NCI-H2107 treated with DMSO at 0.1 percent for 48 hours (cell line): Measurements from ENCODE around the gene JMJD4.
"Not testable (repeated sequence)": the region's sequence is repeated elsewhere in the genome, so short reads cannot be mapped to it uniquely, and the experiment has no call there.

Experiments
- DNase-seq: peaks from one replicate; lab custom pipeline; 2025; ENCODE audit not compliant: unreplicated experiment; lab: John Stamatoyannopoulos, UW

JMJD4 gene

GRCh38 chr1:227733751-227734545, 1.2 kb downstream of the JMJD4 start:
- no peak for DNase-seq

DNA sequence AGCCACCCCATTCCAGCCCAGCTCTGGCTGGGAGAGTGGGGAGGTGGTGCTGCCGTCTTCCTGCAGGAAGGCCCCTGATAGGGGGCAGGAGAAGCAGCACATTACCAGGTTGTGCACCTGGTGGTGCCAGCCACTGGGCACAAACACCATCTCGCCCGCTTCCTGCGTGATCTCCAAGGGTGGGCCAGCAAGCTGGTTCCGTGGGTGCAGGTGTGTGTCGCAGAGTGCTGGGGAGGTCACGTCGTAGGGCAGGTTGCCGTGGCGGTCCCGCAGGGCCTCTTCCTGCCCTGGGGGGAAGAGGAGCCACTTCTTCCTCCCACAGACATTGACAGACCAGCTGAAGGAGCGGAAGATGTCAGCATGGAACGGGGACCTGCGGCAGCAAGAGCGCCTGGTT, 1.8 kb downstream of the JMJD4 start:
- DNase-seq, result no peak

DNA sequence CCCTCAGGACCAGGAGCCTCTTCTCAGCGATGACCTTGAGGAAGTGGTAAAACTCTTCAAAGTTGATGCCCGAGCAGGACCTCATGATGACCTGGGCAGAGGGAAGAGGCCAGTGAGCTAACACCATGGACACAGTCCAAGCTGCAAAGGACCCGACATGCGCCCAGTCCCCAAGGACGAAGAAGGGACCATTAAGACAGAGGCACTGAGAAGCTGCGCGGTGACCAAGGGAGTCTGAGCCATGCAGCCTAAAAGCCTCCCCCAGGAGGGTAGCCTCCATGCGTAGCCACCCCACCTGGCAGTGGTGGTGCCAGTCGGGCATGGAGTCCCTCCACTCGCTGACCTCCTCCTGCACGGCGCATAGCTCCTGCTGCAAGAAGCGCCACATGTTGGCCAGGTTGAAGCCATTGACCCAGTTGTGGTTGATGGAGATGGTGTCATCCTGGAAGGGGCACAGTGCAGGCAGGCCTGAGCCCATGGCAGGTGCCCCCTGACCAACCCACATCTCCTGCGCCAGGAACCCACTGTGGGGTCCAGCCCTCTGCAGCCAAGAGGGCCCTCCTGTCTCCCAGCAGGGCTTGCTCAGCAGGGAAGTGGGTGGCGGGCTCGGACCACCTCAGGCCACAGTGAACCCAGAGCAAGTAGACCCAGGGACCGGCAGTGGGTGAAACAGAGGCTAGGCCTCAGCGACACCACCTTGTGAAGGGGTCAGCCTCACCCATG, 2.4 kb downstream of the JMJD4 start:
- no peak for DNase-seq

DNA sequence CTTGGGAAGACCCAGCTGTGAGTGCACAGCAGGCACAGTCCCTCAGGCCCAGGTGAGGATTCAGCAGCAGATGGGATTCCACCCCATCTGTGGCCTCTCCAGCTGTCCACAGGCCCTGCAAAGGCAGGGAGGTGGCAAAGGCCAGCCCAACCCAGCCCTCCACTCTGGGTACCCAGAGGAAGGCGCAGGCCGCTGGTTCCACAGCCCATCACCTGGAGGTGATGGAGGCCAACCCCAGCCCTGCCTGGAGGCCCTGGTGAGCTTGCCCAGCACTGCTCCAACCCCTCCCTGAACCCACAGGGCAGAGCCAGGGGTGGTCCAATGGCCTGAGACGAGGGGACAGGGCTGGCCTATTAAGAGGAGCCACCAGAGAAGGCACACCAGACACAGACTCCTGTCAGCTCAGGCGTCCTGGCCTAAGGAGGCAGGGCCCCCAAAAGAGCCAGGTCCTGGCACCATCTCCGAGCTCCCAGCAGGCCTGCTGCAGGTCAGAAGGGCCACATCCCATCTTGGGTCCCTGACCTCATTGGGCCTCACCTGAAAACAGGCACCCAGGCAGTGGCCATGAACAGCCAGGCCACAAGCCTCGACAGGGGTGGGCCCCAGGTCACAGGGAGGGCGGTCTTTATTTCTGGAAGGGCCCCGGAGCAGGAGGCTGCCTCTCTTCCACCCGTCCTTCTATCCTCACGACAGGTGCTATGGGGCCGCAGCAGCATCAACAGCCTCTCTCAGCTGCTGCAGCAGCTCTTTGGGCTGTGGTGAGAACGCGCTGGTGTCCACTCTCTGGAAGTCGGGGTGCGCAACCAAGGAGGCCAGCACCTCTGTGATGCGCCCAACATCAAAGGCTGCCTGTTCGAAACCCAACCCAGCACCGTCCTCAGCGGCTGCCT, 3.2 kb downstream of the JMJD4 start:
- no peak for DNase-seq

GRCh38 chr1:227731241-227731677, 3.8 kb downstream of the JMJD4 start:
- no peak for DNase-seq

GRCh38 chr1:227730630-227731151, 4.4 kb downstream of the JMJD4 start:
- no peak for DNase-seq

DNA sequence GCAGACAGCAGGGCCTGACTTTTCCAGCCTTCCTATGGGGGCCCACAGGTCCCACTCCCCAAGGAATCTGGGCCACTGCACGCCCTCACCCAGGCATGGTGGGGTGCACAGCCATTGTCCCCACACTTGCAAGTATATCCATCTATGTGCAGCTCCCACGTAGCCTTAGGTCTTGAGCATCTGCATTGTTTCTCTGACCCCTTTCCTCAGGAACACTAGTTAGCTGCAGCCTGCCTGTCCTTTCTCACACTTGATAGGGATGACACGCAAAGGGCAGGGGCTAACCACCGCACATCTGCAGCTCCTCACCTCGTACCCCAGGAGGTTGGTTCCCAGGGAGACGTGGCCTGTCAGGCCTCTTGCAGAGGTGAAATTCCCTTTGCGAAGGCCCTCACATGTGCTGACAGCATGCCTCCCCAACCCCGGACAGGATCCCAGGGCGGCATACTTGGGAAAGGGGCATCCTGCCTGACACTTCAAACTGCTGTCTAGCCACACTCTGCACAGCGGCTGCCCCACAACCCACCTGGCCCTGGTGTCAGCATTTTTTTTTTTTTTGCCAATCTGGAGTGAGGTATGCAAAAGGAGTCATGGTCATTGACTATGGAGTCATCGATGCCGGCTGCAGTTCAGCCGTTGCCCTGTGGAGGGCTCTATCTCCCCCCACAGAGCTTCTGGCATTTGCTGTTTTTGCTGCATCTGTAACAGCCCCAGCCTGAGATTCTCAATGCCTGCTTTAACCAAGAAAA, 5.0 kb downstream of the JMJD4 start:
- peak; percentile 20 for DNase-seq

DNA sequence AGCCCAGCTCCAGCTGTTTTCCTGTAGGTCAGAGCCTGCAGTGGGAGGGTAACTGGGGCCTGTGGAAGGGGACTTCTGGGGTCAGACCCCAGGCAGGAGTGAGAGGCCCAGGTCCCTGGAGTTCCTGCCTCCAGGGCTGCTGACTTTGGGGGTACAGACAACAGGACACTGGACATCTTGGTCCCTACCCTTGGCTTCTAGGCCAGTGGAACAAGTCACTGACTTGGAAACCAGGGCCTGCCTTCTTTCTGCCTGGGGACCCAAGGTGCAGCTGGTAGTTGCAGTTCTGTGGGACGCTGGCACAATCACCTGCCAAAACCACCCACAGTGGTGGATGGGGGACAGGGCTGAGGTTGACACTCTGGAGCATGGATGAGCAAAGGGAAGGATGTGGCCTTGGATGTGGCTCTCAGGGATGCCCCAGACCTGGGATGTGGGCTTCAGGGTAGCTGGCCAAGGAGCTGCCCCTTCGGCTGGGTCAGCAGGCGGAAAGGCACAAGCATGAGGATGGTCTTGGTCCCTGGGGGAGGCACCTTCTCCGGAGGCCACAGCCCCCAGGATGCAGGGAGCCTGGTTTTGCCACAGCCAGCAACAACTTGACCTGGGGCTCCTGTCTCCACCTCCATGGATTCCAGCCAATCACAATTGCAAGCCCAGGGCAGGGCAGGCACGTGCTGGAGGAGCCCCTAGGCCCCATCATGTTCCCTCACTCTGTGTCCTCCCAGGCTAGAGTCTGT, 5.8 kb downstream of the JMJD4 start:
- no peak for DNase-seq

- no peak for DNase-seq
Measured at GRCh38 chr1:227728892-227729143, 6.3 kb downstream of the JMJD4 start.

DNA sequence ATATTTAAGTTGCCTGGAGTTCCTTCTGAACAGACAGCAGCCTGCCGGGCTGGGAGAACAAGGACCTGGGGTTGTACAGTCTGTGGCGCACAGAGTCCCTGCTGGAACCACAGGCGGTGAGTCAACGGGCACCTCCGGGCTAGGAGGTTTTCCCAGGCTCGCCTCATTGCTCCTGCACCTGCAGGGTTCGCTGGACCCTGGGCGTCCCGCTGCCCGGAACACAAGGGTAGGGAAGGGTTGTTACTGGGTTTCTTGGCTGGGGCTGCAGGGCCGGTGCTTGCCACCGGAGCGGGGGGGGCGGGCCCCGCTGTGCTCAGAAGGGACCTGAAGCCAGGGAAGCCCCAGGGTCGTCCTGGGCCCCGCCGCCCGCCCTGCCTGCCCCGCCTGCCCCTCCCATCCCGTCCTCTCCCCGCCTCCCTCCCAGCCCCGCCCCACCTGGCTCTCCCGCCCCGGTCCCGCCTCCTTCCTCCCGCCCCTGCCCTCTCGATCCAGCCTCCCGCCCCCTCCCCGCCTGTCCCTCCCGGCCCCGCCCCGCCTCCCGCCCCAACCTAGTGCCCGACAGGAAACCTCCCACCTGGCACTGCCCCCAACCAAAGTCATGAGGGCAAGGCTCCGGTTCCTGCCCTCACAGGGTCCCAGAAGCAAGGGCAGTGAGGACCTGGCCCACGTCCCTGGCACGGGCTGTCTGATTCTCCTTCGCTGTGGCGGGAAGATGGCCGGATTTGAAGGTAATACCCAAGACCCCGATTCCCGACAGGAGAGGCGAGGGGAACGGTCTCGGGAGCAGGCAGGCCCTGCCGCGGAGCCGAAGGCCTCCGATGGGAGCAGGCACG, 6.8 kb downstream of the JMJD4 start:
- DNase-seq, result peak; percentile 58

DNA sequence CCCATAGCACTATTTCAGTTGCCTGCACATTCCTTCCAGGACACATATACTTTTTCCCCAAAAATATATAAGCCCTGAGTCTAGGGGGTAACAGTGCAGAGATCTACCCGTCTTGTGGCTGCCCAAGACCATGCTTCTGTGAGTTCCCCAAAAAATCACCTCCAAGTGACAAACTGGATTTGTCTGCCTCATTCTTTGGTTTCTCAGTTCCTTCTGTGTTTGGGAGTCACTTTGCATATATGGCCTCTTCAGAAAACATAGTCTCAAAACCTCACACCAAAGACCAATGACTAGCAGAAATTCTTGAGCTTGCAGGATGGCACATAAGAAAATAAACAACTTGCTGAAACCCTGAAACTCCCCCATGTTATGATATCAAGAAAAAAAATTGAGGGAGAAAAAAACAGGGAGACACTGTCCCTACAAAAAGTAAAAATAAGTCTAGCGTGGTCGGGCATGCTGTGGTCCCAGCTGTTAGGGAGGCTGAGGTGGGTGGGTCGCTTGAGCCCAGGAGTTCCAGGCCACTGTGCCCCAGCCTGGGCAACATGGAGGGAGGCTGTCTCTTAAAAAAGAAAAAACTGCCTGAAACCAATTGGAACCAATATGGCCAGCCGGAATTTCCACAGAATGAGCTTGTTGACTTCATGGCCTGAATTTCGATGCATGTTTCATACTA, 8.0 kb downstream of the JMJD4 start:
- DNase-seq, result no peak

GRCh38 chr1:227726318-227726717, 8.8 kb downstream of the JMJD4 start:
- no peak for DNase-seq

GRCh38 chr1:227725046-227725445, 10.1 kb downstream of the JMJD4 start:
- no peak for DNase-seq

DNA sequence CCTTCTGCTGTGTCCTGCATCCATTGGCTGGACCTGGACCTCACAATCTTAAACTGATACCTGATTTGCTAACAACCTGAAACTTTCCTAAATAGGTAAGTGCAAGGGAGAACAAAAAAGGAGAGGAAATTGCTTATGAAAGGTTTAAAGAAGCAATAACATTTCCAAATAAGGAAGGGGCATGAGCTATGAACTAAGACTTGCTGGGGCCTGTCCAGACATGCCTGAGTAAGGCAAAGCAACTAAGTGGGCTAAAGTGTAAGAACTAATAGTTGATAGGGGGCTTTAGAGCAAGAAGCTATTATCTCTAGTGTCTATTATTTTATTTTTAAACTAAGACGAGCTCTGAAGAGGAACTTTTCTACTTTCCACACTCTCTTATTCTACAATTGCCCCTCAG, 11.6 kb downstream of the JMJD4 start:
- no peak for DNase-seq

- DNase-seq, result no peak
Measured at GRCh38 chr1:227718932-227719331, 16.2 kb downstream of the JMJD4 start.

- no peak for DNase-seq
Measured at GRCh38 chr1:227712648-227713047, 22.5 kb downstream of the JMJD4 start.

- DNase-seq, result not testable (repeated sequence)
Measured at GRCh38 chr1:227710474-227710873, 24.6 kb downstream of the JMJD4 start.

- no peak for DNase-seq
Measured at GRCh38 chr1:227709451-227709850, 25.7 kb downstream of the JMJD4 start.

DNA sequence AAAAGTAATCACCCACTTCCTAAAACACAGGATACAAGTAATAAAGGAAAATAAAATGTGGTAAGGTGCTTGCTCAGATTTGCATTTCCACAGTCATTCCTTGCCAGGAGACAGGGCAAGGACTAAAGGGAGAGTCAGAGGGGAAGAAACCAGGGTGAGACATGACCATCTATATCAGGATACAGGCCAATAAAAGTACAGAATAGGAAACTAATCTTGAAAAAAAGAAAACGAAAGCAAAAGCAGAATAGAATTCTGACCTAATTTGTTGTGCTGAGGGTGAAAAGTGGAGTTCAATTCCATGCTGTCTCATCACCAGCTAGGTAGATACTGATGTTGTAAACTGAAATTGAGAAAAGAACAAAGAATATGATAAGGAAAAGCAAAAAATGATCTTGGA, 27.3 kb downstream of the JMJD4 start:
- DNase-seq, result no peak
